OCI-LY3 (cell line): ENCODE results near the gene USP34.

Experiments used
- EZH2phosphoT487 ChIP-seq: fragments of 200-600 bp; shearing (Covaris generic); IDR thresholded peaks from 2 replicates; pipeline ENCODE4 v1.6.1; 2018; ENCODE audit warnings: antibody characterized with exemption, mixed run types, low read depth
- TF ChIP-seq, protein P1 (sequence below): fragments of 200-600, 300-600 bp; sonication (generic); IDR thresholded peaks from 2 replicates; pipeline ENCODE4 v1.5.1; 2014; ENCODE audit warnings: antibody characterized with exemption, low read length, low read depth

DNA sequence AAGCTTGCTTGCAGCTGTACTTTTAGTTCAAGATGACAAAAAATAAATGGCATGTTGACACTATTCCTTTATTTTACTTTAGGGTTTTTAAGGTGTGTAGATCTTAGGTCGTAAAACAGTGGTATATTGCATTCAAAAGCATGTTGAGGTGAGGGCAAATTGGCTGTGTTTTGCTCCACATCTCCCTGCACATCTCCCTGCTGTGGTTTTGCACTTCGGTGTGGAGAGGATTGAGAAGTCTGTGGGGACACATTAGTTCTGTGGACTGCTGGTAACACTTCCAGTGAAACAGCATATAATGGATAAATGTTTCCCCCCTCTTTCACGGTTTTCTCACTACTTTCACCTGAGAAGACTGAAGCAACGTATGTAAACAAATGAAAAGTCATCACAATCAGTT is 283.8 kb downstream of the USP34 start:
- TF ChIP-seq, protein P1, sequence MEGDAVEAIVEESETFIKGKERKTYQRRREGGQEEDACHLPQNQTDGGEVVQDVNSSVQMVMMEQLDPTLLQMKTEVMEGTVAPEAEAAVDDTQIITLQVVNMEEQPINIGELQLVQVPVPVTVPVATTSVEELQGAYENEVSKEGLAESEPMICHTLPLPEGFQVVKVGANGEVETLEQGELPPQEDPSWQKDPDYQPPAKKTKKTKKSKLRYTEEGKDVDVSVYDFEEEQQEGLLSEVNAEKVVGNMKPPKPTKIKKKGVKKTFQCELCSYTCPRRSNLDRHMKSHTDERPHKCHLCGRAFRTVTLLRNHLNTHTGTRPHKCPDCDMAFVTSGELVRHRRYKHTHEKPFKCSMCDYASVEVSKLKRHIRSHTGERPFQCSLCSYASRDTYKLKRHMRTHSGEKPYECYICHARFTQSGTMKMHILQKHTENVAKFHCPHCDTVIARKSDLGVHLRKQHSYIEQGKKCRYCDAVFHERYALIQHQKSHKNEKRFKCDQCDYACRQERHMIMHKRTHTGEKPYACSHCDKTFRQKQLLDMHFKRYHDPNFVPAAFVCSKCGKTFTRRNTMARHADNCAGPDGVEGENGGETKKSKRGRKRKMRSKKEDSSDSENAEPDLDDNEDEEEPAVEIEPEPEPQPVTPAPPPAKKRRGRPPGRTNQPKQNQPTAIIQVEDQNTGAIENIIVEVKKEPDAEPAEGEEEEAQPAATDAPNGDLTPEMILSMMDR = no peak
- TF ChIP-seq EZH2phosphoT487 = no peak
